ENCODE data around the gene PAK5. TPM values are rescaled to one million over a fixed set of nuclear protein-coding genes. Genes with fewer than 3 reads are reported as not detected.

PAK5 gene
- total and polyA plus RNA-seq, 2 experiments from 2014 or later, result not detected

DNA sequence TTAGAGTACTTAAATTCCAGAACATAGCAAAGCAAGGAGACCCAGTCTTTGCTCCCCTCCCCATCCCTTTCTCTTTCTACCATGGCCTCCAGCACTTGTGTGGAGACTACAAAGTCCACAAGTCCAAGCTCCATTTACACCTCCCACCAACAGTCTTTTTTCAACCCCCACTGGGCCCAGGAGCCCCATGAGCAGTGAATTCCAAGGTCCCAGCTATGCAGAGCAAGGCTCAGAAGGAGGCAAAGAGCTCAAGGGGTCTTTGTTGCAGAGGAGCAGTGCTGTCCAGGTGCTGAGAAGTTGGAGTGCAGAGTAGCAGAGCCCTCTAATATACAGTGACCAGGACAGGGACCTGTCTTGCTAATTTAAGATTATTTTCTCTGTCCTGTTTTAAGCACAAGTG lies 9.0 kb downstream of the PAK5 start:
- Histone ChIP-seq H3K36me3 (ENCODE audit: low read depth) (no peaks in the 10 kb centered on the region), H3K9me3 (ENCODE audit: low read depth) (no peaks in the 10 kb centered on the region), H2AFZ (no peak overlapping the region), H3K4me2 (ENCODE audit: unreplicated experiment) (no peak overlapping the region), H3K4me1 (ENCODE audit: insufficient read depth) (no peaks in the 10 kb centered on the region), H3K9me2 (ENCODE audit: insufficient read depth) (no peaks in the 10 kb centered on the region), H3F3A (ENCODE audit: insufficient read depth) (no peaks in the 10 kb centered on the region), H3K27ac (no peak overlapping the region), H3K79me2 (ENCODE audit: insufficient read depth) (no peaks in the 10 kb centered on the region), H3K9ac (no peak overlapping the region), H3K4me3 (no peak overlapping the region), H3K27me3 (replicated peaks; ENCODE audit: insufficient read depth) (no peaks in the 10 kb centered on the region), H4K20me1 (ENCODE audit: insufficient read depth) (no peaks in the 10 kb centered on the region)
- DNase-seq, result no peak
- in situ Hi-C loops (cut with MboI), result no loop called here
- TF ChIP-seq EZH2 (IDR thresholded peaks at IDR 0.05; ENCODE audit: insufficient read depth, poor library complexity, severe bottlenecking) (no peak), EZH2phosphoT487 (IDR thresholded peaks at IDR 0.05; ENCODE audit: insufficient read depth, low read depth) (no peak)

GRCh38 chr20:9817654-9818053 lies 21.2 kb downstream of the PAK5 start:
- Histone ChIP-seq H3K27me3 (replicated peaks; ENCODE audit: insufficient read depth) (no peaks in the 10 kb centered on the region), H3K9me2 (ENCODE audit: insufficient read depth) (no peaks in the 10 kb centered on the region), H3F3A (ENCODE audit: insufficient read depth) (no peaks in the 10 kb centered on the region), H3K4me1 (ENCODE audit: insufficient read depth) (no peaks in the 10 kb centered on the region), H2AFZ (no peak overlapping the region), H3K36me3 (ENCODE audit: low read depth) (no peaks in the 10 kb centered on the region), H3K9ac (no peak overlapping the region), H3K9me3 (ENCODE audit: low read depth) (no peaks in the 10 kb centered on the region), H3K79me2 (ENCODE audit: insufficient read depth) (no peaks in the 10 kb centered on the region), H3K27ac (no peak overlapping the region), H3K4me2 (ENCODE audit: unreplicated experiment) (no peak overlapping the region), H4K20me1 (ENCODE audit: insufficient read depth) (no peaks in the 10 kb centered on the region), H3K4me3 (no peak overlapping the region)
- no peak for DNase-seq
- TF ChIP-seq EZH2 (IDR thresholded peaks at IDR 0.05; ENCODE audit: insufficient read depth, poor library complexity, severe bottlenecking), result no peak
- no peak for TF ChIP-seq EZH2phosphoT487 (IDR thresholded peaks at IDR 0.05; ENCODE audit: insufficient read depth, low read depth)
- in situ Hi-C loops (cut with MboI), result no loop called here

DNA sequence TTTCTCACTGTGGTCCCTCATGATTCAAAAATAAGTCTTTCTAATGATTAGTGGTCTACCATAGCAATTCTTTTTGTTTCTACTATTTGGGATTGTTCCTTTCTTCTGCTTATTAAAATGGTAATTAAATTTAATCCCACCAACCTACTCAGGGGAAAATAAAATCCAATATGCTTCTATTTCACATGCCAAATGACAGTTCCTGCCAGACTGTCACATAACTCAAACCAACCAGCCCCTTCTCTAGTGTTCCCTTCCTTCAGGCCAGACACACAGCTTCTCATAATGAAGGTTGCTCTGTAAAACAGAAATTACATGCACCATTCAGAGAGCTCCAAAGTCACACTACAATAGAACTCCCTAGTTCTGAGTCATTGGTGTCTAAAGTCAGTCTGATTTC lies 23.2 kb downstream of the PAK5 start:
- Histone ChIP-seq H3K9me3 (ENCODE audit: low read depth) (no peaks in the 10 kb centered on the region), H2AFZ (no peak overlapping the region), H3K36me3 (ENCODE audit: low read depth) (no peaks in the 10 kb centered on the region), H4K20me1 (ENCODE audit: insufficient read depth) (no peaks in the 10 kb centered on the region), H3K4me3 (no peak overlapping the region), H3K9me2 (ENCODE audit: insufficient read depth) (no peaks in the 10 kb centered on the region), H3K9ac (no peak overlapping the region), H3K4me1 (ENCODE audit: insufficient read depth) (no peaks in the 10 kb centered on the region), H3K79me2 (ENCODE audit: insufficient read depth) (no peaks in the 10 kb centered on the region), H3K27ac (no peak overlapping the region), H3K27me3 (replicated peaks; ENCODE audit: insufficient read depth) (no peaks in the 10 kb centered on the region), H3F3A (ENCODE audit: insufficient read depth) (no peaks in the 10 kb centered on the region), H3K4me2 (ENCODE audit: unreplicated experiment) (no peak overlapping the region)
- no peak for DNase-seq
- TF ChIP-seq EZH2phosphoT487 (IDR thresholded peaks at IDR 0.05; ENCODE audit: insufficient read depth, low read depth) (no peak), EZH2 (IDR thresholded peaks at IDR 0.05; ENCODE audit: insufficient read depth, poor library complexity, severe bottlenecking) (no peak)
- in situ Hi-C loops (cut with MboI), result no loop called here

GRCh38 chr20:9810738-9811137 lies 28.1 kb downstream of the PAK5 start:
- no peaks in the 10 kb centered on the region for H3F3A ChIP-seq (ENCODE audit: insufficient read depth)
- H3K79me2 ChIP-seq (ENCODE audit: insufficient read depth), result no peaks in the 10 kb centered on the region
- no peak for TF ChIP-seq EZH2 (IDR thresholded peaks at IDR 0.05; ENCODE audit: insufficient read depth, poor library complexity, severe bottlenecking)
- no peak for TF ChIP-seq EZH2phosphoT487 (IDR thresholded peaks at IDR 0.05; ENCODE audit: insufficient read depth, low read depth)
- no peak overlapping the region for H3K27ac ChIP-seq
- no peak overlapping the region for H3K4me2 ChIP-seq (ENCODE audit: unreplicated experiment)
- no peak overlapping the region for H3K4me3 ChIP-seq
- no peak for DNase-seq
- H3K9me3 ChIP-seq (ENCODE audit: low read depth), result no peaks in the 10 kb centered on the region
- WGBS, 2 experiments (ENCODE audit: low coverage in 1 of 2, low lambda C conversion rate in 2 of 2, missing lambda C conversion rate in 2 of 2), result 0% methylated on average over 1 of the region's 1 CpG
- no peak overlapping the region for H2AFZ ChIP-seq
- H3K9ac ChIP-seq, result no peak overlapping the region
- H4K20me1 ChIP-seq (ENCODE audit: insufficient read depth), result no peaks in the 10 kb centered on the region
- in situ Hi-C loops (cut with MboI), result no loop called here
- H3K27me3 ChIP-seq (replicated peaks; ENCODE audit: insufficient read depth), result no peaks in the 10 kb centered on the region
- no peaks in the 10 kb centered on the region for H3K9me2 ChIP-seq (ENCODE audit: insufficient read depth)
- H3K36me3 ChIP-seq (ENCODE audit: low read depth), result no peaks in the 10 kb centered on the region
- H3K4me1 ChIP-seq (ENCODE audit: insufficient read depth), result no peaks in the 10 kb centered on the region

GRCh38 chr20:9809271-9809670 lies 29.6 kb downstream of the PAK5 start:
- 0 to 9% methylated on average over 1 of the region's 1 CpG for WGBS, 2 experiments (ENCODE audit: low coverage in 1 of 2, low lambda C conversion rate in 2 of 2, missing lambda C conversion rate in 2 of 2)
- Histone ChIP-seq H2AFZ (no peak overlapping the region), H3K9me2 (ENCODE audit: insufficient read depth) (no peaks in the 10 kb centered on the region), H3K4me3 (no peak overlapping the region), H3K4me2 (ENCODE audit: unreplicated experiment) (no peak overlapping the region), H3K27me3 (replicated peaks; ENCODE audit: insufficient read depth) (no peaks in the 10 kb centered on the region), H3K27ac (no peak overlapping the region), H4K20me1 (ENCODE audit: insufficient read depth) (no peaks in the 10 kb centered on the region), H3K9me3 (ENCODE audit: low read depth) (no peaks in the 10 kb centered on the region), H3K4me1 (ENCODE audit: insufficient read depth) (no peaks in the 10 kb centered on the region), H3K79me2 (ENCODE audit: insufficient read depth) (no peaks in the 10 kb centered on the region), H3K36me3 (ENCODE audit: low read depth) (no peaks in the 10 kb centered on the region), H3K9ac (no peak overlapping the region), H3F3A (ENCODE audit: insufficient read depth) (no peaks in the 10 kb centered on the region)
- no peak for DNase-seq
- TF ChIP-seq EZH2 (IDR thresholded peaks at IDR 0.05; ENCODE audit: insufficient read depth, poor library complexity, severe bottlenecking) (no peak), EZH2phosphoT487 (IDR thresholded peaks at IDR 0.05; ENCODE audit: insufficient read depth, low read depth) (no peak)
- in situ Hi-C loops (cut with MboI), result no loop called here

Measured in GM23248 (cell line).